ENCODE results near the gene IDS. TPM values are rescaled to one million over a fixed set of nuclear protein-coding genes. Genes with fewer than 3 reads are reported as not detected.

The IDS gene
- total RNA-seq, 1 experiment from 2014 or later, result 39.2 TPM

DNA sequence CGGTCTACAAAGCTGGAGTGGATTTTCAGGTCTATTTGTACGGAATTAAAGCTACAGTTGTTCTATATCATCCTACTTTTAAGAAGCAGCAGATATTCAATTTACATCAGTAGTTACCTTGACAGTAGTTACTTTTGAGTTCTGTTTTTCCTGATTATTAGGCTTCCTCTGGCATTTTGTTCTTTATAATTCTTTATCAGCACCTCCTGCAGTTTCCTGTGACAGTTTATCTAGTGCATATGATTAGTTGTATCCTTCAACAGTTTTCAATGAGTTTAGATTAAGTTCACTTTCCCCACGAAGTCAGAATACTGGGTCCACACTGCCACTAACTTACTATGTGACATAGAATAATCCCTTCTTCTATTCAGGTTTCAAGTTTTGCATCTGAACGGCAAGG, 71.7 kb downstream of the IDS start:
- no peak overlapping the region for H3T11ph ChIP-seq (ENCODE audit: low read length)
- Mint-ChIP-seq H3K36me3 (ENCODE audit: insufficient read depth in 1 of 3, low read depth in 3 of 3) (peaks cover 0 to 3% (median 2%) of the 10 kb centered on the region in 3 experiments; a peak in 5 of 7 replicates), H3K27ac (no peak overlapping the region), H3K4me1 (peaks cover 3 to 5% of the 10 kb centered on the region in 2 experiments; a peak in 3 of 4 replicates), H3K4me3 (no peak overlapping the region), H3K27me3 (ENCODE audit: low read depth) (peaks cover 2% of the 10 kb centered on the region; the same call in 1 of the 2 replicates), H3K9me3 (peaks cover 58% of the 10 kb centered on the region in 2 experiments)
- H3K18ac ChIP-seq (ENCODE audit: insufficient read length, low read depth, low read length), result no peak overlapping the region
- no peak overlapping the region for H3K27ac ChIP-seq (ENCODE audit: insufficient read length, low read depth, low read length)
- no peak overlapping the region for H4K91ac ChIP-seq (ENCODE audit: insufficient read length, low read depth, low read length)
- H3K4me1 ChIP-seq (ENCODE audit: insufficient read depth, low read length), result no peaks in the 10 kb centered on the region
- H2AK5ac ChIP-seq (ENCODE audit: insufficient read length, low read length), result no peak overlapping the region
- no peak overlapping the region for H3K14ac ChIP-seq (ENCODE audit: insufficient read depth, low read length)
- H3K79me1 ChIP-seq (ENCODE audit: insufficient read depth, low read depth, low read length, poor library complexity, severe bottlenecking), result no peaks in the 10 kb centered on the region
- no peak overlapping the region for H2BK12ac ChIP-seq (ENCODE audit: insufficient read length, low read depth, low read length)
- WGBS (ENCODE audit: extremely low coverage, insufficient read length, low lambda C conversion rate), result no CpG with 5 or more reads among the region's 4 CpGs
- H3K9me3 ChIP-seq (ENCODE audit: control insufficient read depth, low read depth, low read length), result peaks cover 31% of the 10 kb centered on the region
- H3K4me2 ChIP-seq (ENCODE audit: insufficient read depth, insufficient read length, low read length), result no peak overlapping the region
- DNase-seq, result no peak
- no peaks in the 10 kb centered on the region for H3K79me2 ChIP-seq (ENCODE audit: insufficient read depth, low read length)
- no peak overlapping the region for H2BK15ac ChIP-seq (ENCODE audit: low read depth, low read length)
- no peak overlapping the region for H3K56ac ChIP-seq (ENCODE audit: insufficient read length, low read depth, low read length)
- no peaks in the 10 kb centered on the region for H3K23me2 ChIP-seq (ENCODE audit: insufficient read length, low read depth, low read length, poor library complexity, severe bottlenecking)
- no peak overlapping the region for H2BK120ac ChIP-seq (ENCODE audit: low read depth, low read length, poor library complexity, severe bottlenecking)
- H2BK20ac ChIP-seq (ENCODE audit: low read depth, low read length, poor library complexity, severe bottlenecking), result no peak overlapping the region
- no peaks in the 10 kb centered on the region for H3K27me3 ChIP-seq (ENCODE audit: insufficient read depth, low read length)
- H4K20me1 ChIP-seq (ENCODE audit: control insufficient read depth, insufficient read depth, insufficient read length), result no peaks in the 10 kb centered on the region
- H3K9ac ChIP-seq (ENCODE audit: extremely low read depth, insufficient read length, low read length), result no peak overlapping the region
- H3K23ac ChIP-seq (ENCODE audit: insufficient read length, low read depth, low read length), result no peak overlapping the region
- no peak overlapping the region for H4K5ac ChIP-seq (ENCODE audit: insufficient read length, low read depth, low read length)
- H4K8ac ChIP-seq (replicated peaks; ENCODE audit: insufficient read length, low read depth, low read length), result no peak overlapping the region
- H2AFZ ChIP-seq (ENCODE audit: low read length), result no peak overlapping the region
- TF ChIP-seq, protein P1, sequence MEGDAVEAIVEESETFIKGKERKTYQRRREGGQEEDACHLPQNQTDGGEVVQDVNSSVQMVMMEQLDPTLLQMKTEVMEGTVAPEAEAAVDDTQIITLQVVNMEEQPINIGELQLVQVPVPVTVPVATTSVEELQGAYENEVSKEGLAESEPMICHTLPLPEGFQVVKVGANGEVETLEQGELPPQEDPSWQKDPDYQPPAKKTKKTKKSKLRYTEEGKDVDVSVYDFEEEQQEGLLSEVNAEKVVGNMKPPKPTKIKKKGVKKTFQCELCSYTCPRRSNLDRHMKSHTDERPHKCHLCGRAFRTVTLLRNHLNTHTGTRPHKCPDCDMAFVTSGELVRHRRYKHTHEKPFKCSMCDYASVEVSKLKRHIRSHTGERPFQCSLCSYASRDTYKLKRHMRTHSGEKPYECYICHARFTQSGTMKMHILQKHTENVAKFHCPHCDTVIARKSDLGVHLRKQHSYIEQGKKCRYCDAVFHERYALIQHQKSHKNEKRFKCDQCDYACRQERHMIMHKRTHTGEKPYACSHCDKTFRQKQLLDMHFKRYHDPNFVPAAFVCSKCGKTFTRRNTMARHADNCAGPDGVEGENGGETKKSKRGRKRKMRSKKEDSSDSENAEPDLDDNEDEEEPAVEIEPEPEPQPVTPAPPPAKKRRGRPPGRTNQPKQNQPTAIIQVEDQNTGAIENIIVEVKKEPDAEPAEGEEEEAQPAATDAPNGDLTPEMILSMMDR (conservative IDR thresholded peaks at IDR 0.05), result no peak
- H2BK5ac ChIP-seq (ENCODE audit: insufficient read length, low read length), result no peak overlapping the region
- H3K4ac ChIP-seq (ENCODE audit: low read depth, low read length), result no peak overlapping the region
